A549 (cell line): Measurements from ENCODE around the gene FRS2.

Experiments used
- CHD4 ChIP-seq: fragments of 200-600 bp; sonication (generic); IDR thresholded peaks from 2 replicates; pipeline ENCODE4 v1.6.1; 2016; ENCODE audit warnings: antibody characterized with exemption, mild to moderate bottlenecking, borderline replicate concordance
- KDM5A ChIP-seq: fragments of 200-600 bp; sonication (generic); IDR thresholded peaks from 2 replicates; pipeline ENCODE4 v1.6.1; 2016; ENCODE audit warnings: antibody characterized with exemption, mild to moderate bottlenecking
- POLR2A ChIP-seq: IDR thresholded peaks from 2 replicates; pipeline ENCODE4 v1.6.1; 2012; ENCODE audit warnings: mild to moderate bottlenecking, low read length
- RNF2 ChIP-seq: fragments of 200-600 bp; sonication (generic); IDR thresholded peaks from 2 replicates; pipeline ENCODE4 v1.6.1; 2016; ENCODE audit warnings: low read depth, mild to moderate bottlenecking, antibody characterized with exemption, moderate library complexity, borderline replicate concordance
- TF ChIP-seq, protein P1 (sequence below): IDR thresholded peaks from 2 replicates; pipeline ENCODE4 v1.6.1; 2012

GRCh38 chr12:69430942-69431590 is 39.1 kb upstream of the FRS2 start:
- TF ChIP-seq CHD4: no peak
- no peak for TF ChIP-seq POLR2A
- TF ChIP-seq KDM5A: no peak
- TF ChIP-seq RNF2: no peak
- TF ChIP-seq, protein P1, sequence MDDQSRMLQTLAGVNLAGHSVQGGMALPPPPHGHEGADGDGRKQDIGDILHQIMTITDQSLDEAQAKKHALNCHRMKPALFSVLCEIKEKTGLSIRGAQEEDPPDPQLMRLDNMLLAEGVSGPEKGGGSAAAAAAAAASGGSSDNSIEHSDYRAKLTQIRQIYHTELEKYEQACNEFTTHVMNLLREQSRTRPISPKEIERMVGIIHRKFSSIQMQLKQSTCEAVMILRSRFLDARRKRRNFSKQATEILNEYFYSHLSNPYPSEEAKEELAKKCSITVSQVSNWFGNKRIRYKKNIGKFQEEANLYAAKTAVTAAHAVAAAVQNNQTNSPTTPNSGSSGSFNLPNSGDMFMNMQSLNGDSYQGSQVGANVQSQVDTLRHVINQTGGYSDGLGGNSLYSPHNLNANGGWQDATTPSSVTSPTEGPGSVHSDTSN: no peak
